ENCODE measurements around the gene MRPS18A.
"Not testable (repeated sequence)": the region's sequence is repeated elsewhere in the genome, so short reads cannot be mapped to it uniquely, and the experiment has no call there.

Gene MRPS18A

DNA sequence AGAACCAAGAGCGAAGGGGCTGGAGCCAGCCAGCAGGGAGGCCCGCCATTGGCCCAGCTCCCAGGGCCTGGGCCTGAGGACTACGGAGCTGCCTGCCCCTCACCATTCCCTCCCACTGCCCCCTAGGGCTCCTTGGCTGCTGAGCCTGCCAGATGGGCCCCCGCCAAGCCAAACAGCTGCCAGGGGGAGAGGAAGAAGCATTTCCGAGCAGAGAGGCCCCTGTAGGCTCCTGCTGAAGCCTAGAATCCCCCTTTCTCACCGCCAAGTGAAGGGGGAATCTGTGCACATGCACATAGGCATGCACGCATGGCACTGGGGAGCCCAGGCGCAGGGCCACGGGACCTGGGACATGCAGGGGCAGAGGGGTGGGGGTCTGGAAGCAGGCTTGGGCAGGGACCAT, 28.5 kb upstream of the MRPS18A start:
- peak; percentile 60 to 84 for DNase-seq

DNA sequence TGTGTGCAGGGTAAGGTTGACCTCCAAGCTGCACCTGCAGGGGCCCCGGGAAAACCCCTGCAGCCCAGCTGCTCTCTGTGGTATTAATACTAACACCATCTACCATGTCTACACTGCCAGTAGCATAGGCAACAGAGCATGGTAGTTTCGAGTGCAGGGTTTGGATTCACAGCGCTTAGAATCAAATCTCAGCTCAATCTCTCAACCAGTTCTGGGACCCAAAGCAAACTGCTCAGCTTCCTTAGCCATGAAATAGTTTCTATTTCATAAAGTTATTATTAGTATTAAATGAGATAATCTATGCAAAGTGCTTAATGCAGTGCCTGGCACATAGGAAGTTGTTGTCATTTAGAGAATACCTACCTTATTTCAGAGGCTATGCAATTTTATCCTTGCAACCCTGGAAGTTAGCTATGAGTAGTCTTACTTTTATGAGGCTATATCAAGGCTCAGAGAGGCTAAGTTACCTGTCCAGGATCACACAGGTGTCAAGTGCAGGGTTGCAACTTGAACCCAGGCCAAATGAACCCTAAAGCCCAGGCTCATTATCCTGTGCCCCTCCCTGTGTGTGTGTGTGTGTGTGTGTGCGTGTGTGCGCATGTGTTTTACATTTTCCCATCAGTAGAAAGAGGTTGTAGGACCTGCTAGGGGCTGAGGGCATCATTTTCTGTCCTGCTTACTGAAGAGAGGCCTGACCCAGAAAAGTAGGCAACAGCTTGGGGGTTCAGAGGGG, 27.6 kb upstream of the MRPS18A start:
- no peak for DNase-seq

DNA sequence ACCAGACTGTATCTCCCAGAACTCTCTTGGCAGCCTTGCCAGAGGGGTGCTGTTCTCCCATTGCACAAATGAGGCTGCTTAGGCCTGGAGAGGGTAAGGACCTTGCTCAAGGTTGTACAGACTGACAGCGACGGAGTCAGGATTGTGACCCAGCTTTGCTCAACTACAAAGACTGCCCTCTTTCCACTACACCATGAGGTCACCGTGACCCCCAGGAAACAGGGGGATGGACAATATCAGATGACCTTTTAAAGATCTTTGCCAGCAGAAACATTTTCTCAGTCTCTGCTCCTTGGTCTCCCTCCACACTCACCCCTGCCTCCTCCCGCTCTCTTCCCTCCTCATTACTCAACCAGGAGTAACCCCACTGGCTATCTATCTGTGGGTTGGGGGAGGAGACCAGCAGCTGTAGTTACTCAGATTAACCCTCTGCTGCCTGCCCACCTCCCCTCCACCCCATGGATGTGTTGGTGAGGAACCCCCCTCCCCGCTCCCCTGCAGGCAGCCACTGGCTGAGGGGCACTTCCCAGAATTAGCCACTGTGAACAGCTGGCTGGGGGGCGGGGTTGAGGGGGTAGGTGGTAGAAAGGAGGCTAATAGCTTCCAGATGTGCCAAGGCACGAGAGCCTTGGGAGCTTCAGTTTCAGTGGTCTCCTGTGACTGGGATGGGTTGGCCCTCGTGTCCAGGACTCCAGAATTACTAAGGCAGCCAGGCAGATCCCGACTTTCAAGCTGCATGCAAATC, 26.9 kb upstream of the MRPS18A start:
- peak in 1 of 2 experiments; percentile 34 for DNase-seq

DNA sequence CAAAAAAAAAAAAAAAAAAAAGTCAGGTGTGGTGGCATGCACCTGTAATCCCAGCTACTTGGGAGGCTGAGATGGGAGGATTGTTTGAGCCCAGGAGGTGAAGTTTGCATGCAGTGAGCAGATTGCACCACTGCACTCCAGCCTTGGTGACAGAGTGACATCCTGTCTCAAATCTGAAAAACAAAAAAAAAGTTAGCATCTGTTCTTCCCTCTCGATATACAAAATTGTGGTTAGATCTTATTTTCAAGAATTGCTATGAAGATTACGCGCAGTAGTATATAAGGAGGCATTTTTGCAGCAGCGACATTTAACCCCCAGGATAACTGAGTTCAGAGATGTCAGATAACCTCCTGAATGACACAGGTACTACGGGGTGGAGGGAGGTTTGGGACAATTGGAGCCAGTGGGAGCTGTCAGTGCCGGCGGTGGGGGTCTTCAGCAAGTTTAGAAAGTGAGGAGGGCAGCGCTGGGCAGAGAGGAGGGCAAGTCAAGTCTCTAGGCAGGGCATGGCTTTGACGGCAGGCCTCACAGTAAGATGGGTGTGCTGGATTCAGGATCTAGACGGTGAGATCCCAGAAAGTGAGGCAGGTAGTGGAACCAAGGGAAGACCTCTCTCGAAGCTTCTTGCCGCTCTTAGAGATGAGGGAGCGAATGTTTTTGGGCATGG, 26.2 kb upstream of the MRPS18A start:
- no peak for DNase-seq

DNA sequence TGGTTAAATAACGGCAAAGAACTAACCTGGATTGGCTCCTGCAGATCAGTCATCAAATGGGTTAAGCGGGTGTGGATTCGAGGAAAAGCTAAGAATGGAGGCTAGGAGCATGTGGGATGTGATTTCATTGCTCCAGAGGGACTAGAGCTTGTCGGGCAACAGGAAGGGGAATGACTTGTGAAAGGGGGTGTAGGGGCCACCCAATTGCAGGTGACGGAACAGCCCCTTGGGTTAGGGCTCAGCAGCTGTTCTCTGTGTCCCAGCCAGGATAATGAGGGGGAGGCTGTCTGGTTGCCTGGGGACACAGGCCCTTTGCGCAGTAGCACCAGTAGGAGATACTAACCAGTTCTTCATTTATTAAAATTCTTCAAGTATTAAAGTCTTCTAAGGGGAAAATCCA, 25.0 kb upstream of the MRPS18A start:
- DNase-seq, result no peak

DNA sequence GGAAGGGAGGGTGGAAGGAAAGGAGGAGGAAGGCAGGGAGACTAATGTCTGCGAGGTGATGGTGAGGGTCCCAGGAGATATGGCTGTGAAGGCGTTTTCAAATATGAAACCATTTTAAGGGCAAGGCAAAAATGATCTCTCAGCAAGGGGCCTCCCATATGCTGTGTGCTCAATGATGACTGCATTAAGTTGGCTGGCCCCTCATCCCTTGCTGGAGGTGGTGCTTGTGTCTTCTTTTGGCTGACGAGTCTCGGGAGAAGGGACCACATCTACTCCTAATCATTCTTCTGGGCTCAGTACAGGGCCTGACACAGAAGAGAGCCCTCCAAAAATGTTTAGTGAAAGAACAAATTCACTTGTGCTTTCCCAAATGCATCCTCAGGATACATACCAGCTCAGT, 23.0 kb upstream of the MRPS18A start:
- DNase-seq, result no peak

DNA sequence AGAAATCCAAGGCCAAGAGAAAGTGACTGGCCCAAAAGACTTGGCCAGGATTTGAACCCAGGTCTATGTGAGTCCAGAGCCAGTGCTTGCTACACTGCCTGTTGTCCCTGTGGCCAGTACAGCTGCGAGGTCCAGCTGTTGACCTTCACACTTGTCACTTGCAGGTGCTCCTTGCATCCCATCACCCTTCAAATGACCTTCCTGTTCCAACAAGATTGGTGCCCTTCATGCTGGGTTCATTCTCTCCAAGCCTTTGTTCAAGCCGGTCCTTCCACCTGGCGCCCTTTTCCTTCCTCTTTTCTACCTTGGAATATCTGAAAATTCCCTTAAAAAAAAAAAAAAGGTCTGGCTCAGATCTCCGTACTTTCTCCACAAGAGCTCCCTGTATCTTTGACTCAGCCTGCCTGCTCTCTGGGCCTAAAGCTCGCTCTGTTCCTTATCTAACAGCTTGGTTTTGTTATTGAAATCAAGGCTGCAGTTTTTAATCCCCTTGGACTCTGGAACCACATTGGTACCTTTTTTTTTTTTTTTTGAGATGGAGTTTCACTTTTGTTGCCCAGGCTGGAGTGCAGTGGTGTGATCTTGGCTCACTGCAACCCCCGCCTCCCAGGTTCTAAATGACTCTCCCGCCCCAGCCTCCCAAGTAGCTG, 22.2 kb upstream of the MRPS18A start:
- DNase-seq, result no peak

DNA sequence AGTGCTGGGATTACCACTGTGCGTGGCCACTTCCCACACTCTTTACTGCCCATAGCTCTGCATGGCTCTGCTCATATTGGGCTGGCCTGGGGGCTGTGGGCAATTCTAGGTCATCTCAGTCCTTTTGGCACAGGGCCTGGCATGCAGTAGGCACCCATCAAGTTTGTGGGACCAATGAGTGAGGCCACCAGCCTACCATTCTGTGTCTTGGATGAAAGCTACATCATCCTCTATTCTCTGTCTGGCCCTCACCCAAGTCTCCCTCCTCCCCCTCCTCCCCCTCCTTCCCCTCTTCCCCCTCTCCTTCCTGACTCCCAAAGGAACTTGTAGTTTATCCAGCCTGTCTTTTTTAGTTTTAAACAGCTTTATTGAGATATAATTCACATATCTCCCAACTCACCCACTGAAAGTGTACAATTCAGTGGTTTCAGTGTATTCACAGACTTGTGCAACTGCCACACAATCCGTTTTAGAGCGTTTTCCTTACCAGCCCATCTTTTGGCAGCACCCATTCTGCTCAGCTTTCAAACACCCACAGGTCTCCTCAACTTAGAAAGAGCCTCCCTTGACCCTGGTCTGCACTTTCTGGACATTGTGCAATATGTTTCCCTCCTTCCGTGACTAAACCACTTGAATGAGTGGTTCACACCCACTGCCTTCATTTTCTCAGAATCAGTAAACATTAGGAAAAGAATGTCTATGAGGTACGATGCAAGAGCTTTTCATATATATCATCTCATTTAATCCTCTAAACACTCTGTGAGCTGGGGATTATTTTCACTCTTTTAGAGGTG, 21.5 kb upstream of the MRPS18A start:
- DNase-seq, result no peak

DNA sequence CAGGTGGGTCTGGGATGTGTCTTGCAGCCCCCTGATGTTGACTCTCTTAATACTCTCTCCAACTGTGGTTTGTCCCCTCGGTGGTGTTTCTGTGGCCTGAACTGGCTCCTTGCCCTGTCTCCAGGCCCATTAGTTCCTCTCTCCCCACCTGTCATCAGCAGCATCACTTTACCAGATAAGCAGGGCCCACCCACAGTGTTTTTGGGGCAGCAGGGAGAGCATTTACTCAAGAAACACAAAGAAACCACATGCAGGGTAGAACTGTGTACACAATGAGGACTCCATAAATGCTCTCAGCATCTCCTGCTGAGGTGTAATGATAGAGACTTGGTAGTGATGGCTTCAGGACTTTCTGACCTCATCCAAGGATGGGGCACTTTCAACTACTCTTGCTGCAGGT, 20.2 kb upstream of the MRPS18A start:
- DNase-seq, result no peak

DNA sequence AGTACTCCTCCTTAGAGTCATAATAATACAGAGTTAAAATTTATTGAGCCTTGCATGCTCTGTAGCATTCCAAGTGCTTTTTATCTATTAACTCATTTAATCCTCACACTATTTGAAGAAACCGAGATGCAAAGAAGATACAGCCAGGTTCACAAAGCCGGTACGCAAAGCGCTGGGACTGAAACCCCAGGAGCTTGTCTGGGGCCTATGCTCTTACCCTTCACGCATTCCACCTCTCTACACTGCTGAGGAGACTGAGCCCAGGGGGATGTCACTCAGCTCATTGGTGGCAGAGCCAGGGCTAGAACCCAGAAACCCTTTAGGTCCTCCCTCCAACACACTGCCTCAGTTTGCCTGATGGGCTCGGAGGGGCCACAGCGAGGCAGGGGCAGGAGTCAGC, 19.7 kb upstream of the MRPS18A start:
- no peak for DNase-seq

DNA sequence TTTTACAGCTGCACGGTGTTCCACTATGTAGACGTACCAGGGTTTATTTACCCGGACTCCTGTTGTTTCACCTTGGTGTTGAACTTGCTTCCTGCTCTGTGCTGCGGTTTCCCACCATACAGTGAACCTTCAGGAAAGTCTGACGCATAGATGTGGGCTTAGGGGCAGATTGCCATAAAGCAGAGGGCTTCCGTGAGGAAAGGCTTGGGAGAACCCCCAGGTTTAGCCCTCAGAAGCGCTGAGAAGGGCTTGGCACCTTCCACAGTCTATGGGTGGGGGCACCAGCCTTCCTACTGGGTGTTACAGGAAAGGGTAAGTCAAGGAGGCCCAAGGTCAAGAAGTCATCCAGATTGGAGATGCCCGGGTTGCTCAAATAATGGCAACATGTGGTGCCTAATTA, 19.2 kb upstream of the MRPS18A start:
- DNase-seq, result no peak

DNA sequence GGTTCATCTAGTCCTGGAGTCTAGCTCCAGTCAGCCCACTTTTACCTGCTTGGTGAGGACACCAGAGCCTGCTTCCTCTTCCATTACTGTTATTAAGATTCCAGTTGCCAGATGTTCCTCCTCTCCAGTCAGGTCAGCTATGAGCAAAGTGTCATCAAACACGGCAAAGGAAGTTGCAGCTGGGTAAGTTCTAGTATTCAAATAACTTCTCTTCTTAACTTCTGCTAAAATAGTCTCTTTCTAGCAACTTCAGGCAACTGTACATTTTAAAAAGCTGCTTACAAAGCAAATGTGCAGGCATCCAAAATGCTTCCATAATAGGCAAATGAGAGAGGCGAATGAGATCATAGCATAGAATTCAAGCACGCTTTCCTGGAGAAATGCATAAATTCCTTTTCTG, 18.4 kb upstream of the MRPS18A start:
- DNase-seq, result peak in 1 of 2 experiments; percentile 21

DNA sequence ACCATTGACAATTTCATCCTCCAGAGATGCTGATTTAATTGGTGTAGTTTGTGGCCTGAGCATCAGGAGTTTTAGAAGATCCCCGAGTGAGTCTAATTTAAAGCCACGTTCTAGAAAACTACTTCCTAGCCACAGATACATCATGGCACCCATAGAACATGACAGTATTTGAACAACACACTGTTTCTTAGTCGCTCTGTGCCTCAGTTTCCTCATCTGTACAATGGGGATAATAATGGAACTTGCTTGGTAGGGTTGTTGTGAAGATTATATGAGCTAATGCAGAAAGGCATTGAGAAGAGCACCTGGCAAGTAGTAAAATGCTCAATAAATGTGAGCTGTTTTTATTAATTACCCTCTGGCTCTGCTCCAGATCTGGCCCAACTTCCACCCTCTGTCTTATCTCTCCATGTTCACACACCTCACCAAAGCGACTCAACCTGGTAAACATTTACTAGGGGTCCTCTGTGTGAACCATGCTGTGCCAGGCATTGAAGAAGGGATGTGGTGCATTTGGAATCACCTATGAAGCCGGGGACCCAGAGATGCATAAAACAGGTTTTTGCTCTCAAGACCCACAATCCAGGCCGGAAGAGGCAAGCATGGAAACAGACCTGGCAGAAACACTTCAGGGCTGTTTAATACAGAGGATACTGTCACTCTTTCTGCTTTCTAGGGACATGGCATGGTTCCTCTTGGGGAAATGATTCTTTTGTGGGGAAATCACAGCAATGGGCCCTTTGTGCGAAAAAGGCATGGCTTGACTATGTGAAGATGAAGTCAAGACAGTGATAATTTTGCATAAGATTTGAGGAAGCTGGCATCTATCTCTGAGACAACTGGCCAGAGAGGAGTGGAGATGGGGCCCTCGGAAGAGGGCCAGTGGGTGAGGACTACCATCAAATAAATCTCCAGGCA, 16.2 kb upstream of the MRPS18A start:
- DNase-seq, result no peak

DNA sequence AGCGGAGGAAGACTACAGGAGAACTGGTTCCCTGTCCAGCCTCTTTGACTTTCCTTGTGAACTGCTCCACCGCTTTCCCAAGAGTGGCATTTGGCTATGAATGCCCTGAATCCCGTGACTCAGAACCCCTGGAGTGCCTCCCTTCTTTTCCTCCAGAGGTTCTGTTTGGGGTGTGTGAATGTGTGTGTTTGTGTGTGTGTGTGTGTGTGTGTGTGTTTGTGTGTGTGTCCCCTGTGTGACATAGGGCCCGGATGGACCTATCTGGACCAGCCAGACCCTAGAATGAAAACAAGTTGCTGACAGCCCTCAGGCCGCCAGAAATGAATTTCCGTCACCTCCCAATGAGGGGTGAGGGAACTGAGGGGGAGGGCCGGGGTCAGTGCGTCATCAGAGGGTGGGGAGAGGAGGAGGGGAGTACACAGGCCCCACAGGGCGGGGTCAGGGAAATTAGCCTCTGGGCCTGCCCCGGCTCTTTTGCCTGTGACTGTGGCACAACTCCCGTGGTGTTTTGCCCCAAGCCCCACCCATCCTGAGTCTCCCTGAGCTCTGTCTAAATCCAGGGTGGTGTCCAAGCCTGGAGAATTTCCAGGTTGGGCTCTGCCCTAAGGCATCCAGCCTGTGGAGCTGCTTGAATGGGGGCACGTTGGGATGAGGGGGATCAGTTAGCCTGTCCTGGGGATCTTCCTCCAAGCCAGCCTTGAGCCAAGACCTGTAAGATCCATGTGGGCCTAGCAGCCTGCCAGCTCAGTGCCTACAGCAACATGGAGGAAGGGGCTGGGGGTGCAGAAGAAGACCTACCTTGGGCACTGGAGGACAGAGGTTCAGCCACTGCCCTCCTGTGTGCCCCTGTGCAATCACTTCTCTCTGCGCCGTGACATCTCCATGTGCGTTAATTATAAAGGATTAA, 15.2 kb upstream of the MRPS18A start:
- peak; percentile 45 to 81 for DNase-seq

DNA sequence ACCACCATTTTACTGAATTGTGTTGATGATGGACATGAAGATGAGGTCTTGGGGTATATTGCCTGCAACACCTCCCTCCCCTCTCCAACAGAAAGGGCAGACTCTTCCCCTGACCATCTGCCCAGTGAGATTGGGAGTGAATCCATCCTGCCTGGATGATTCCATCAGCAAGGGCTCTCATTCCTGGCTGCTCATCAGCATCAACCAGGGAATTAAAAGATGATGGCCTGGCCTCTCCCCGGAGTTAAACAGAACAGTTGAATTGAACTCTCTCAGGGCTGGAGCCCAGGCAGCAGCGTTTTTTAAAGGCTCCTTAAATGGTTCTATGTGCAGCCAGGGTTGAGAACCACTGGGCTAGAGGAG, 14.6 kb upstream of the MRPS18A start:
- peak; percentile 16 to 24 for DNase-seq

DNA sequence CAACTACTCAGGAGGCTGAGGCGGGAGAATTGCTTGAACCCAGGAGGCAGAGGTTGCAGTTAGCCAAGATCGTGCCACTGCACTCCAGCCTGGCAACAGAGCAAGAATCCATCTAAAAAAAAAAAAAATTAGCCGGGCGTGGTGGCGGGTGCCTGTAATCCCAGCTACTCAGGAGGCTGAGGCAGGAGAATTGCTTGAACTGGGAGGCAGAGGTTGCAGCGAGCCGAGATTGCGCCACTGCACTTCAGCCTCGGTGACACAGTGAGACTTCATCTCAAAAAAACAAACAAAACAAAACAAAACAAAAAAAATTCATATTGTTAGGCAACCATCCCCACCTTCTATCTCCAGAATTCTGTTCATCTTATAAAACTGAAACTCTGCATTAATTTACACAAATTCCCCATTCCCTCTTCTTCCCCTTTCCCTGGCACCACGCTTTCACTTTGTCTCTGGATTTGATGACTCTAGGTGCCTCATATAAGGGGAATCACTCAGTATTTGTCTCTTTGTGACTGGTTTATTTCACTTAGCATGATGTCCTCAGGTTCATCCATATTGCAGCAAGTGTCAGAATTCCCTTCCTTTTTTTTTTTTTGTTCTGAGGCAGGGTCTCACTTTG, 13.5 kb upstream of the MRPS18A start:
- not testable (repeated sequence) for DNase-seq

DNA sequence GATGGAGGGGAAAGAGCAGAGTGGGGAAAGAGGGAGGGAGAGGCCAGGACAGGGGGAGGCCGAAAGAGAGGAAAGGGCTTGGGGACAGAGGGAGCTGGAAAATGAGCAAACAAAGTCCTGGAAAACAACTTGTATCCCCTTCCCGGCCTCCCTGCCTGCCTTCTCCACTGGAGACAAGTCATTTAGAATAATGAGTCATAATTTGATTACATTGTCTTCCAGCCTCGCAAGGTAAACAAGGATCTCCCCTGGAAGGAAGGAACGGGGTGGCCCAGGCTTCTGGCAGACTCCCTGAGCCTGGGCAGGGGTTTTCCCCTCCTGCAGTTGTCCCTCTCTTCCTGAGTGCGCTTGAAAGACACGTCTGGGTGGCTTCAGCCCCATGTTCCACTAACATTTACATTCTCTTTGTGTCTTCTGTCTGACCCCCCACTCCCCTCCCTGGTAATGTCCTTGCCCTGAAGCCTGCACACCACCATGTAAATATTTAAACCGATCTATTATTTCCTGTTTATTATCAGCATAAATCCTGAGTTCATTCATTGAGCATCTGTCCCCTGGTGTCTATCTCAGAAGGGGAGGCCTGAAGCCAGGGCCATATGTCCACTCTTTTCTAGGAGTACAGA, 12.1 kb upstream of the MRPS18A start:
- peak; percentile 42 to 69 for DNase-seq

DNA sequence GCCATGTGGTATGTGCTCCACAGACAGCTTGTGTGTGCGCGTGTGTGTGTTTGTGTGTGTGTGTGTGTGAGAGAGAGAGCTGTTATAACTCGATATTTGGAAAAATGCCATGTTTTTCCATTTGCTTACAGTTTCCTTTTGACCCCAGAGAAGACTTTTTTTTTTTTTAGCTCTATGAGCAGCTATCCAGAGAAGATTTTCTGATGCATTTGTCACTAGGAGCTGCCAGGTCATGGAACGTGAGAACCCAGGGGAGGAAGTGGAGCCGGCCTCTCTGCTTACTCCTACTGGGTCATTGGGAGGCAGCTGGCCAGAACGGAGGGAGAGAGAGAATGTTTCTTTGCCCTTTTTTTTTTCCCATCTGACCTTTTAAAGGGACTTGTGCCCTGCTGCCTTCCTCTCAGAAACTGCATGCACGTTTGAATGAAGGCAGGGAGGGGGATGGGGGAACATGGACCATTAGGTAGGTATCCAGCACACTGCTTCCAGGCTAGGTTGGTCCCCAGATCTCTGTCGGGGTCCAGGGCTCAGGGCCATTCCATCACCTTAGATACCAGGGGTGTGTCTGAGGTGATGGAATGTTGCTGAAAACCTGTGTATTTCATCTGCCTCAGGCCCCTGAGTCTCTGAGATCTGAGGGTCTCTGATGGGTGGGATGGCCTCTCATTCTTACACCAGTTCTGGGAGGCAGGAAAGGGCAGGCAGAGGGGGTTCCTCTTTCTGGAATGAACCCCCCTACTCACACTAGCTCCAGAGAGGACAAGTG, 11.2 kb upstream of the MRPS18A start:
- DNase-seq, result peak; percentile 11 to 63

DNA sequence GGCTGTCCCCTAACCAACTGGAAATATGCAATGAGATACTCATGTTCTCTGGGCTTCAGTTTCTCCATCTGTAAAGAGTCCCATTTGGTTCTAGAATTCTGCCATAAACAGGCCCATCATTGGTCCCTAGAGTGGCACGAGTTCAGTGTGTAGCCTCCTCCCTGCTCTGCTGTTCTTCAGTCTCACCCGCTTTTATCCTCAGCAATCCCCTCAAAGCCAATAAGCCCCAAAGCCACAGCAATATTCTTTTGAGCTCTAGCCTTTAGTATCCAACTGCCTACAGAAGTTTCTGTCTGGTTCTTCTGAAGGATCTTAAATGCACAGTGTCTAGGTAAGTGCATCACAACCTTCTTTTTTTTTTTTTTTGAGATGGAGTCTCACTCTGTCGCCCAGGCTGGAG, 9.8 kb upstream of the MRPS18A start:
- no peak for DNase-seq

Measured in NCI-H524 (cell line).